AG08395 (cell line): ENCODE measurements around the gene MRPL41.
"Not testable (repeated sequence)": the region's sequence is repeated elsewhere in the genome, so short reads cannot be mapped to it uniquely, and the experiment has no call there.

Source experiments
- DNase-seq: peaks from one replicate; pipeline ENCODE4 v3.0.0; 2012; ENCODE audit warnings: mixed read lengths, low spot score

The MRPL41 gene

DNA sequence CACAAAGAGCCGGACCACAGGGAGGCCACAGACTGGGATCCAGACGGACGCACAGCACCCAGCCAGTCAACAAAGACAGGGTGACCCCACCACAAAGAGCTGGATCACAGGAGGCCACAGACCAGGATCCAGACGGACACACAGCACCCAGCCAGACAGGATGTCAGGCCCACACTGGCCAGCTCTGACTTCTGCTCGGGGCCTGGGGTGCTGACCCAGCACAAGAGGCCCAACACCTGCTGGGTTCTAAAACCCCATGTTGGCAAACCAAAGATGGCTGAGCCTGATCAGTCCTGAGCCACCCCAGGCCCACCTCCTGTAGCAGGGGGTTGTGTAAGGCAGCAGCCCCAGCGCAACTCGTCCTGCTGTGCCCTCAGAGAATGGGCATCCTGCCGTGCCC is 32.3 kb downstream of the MRPL41 start:
- no peak for DNase-seq

DNA sequence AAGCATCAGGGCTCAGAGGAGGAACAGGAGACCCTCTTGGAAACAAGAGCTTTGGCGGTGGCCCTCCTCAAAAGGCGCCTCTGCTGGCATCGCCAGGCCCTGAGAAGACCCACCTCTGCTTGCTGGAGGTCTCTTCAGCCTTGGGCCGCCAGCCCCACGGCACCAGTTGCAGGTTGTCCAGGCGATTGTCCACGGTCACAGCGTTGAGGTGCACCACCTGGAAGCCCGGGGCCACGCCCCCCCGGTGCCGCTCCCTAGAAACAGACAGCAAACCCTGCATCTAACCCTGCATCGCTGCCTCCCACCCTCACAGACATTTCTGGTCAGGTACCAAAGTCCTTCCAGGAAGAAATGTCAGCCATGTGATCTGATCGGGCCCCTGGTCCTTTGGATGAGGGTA is 35.2 kb downstream of the MRPL41 start:
- DNase-seq: no peak

DNA sequence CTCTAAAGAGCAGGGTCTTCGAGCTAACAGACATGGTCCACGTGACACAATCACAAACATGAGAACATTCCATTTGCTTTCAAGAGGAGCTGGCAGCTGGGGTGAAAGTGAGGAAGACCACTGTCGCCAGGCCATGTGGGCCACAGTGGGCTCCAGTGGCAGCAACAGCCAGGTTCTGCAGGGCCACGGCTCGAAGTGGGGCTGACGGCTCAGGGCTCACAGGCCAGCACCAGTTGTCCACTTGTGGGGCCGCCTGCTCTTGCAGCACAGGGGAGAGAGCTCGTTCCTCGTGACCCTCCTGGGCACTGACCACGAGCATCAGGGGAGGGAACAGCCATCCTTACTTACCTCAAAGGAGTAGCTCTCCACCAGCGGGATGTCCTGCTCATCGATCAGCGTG is 36.6 kb downstream of the MRPL41 start:
- DNase-seq: no peak

DNA sequence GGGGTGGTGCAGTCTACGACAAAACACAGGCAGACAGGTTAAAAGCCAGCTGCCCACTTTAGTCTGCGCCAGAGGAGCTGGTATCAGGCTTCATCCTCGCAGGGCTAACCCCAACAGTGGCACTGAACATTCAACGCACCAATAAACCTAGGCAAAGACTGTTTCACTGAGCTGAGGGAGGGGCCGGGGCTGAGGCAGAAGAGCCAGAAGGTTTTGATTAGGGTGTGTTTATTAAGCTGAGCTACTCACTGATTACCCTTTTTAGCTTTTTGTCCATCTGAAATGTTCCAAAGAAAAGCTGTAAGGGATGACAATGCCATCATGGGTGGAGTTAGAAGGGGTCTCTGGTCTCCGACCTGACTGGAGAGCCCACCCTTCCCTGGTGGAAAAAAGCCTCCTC is 37.2 kb downstream of the MRPL41 start:
- DNase-seq: no peak

DNA sequence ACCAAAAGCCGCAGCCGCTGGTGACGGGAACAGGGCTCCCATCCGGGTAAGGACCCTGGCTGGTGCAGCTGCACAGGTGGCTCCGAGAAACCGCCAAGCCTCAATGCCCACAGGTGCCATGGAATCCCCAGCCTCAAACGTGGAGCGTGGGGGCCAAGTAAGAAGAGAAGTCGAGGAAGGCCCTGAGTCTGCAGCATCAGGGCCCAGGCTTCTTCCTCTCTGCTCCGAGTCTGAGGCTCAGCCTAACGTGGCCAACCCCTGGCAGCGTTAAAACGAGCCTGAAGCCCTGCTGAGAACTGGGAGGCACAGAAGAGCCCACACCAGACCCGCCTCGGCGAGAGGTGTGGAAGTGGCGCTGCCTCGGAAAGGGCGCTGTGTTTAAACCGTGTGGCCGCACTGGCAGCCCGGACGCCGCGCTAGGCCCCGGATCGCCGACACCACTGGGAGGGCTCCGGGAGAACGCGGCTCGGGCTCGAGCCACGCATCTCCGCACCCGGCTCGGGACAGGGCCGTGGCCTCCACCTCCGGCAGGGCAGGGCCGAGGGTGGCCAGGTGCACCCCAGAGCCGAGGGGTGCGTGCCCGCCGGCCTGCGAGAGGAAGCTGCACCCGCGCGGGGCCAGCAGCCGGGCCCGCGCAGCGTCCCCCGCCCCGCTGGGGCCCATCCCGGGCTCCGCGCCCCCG is 37.9 kb downstream of the MRPL41 start:
- DNase-seq: peak; percentile 34

DNA sequence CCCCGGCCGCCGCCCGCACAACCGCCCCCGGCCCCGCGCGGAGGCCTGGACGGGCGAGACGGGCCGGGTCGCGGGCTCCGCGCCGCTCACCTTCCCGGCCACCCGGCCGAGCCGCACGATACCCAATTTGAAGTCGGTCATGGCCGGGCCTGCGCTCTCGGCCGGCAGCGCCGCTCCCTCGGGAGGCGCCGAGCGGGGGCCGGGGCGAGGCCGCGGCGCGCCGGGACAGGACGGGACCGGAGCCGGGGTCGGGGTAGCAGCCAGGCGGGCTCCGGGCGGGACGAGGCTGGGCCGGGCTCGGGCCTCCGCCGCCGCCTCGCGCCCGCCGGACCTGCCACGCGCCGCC is 38.4 kb downstream of the MRPL41 start:
- no peak for DNase-seq

DNA sequence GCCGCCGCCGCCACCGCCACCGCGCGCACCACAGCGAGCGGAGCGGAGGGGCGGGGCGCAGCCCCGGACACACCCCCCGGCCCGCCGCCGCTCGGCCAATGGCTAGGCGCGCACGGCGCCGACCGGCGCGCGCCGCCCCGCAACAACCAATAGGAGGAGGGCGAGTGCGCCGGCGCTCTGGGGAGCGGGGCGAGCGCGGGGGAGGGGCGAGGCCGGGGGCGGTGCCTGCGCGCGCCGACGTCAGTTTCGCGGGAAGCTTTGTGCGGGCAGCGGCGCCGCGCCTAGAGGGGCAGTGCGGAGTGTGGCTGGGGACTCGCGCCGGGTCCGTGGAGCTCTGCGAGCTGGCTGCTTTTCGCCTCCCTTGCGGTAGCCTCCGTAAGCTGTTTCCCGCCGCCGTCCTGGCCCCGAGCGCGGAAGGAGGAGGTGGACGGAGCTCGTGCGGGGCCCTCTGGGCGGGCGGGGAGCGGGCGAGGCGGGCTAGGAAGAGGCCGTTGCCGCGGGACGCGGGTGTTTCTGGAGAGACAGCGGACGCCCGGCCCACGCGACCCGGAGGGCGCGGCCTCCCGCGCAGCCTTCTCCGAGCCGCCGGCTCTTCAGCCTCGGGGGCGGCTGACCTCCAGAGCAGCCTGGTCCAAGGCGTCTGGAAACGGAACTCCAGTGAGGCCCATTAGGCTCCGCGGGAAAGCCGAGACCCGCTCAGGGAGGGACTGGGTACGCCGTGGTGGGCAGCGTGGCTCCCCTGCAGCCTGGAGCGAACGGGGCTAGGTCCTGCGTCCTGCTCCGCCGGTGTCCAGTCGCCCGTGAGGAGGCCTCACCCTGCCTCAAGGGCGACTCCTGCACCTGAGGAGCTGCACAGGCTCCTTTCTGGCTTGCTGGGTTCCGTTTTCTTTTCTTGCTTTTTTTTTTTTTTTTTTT is 39.0 kb downstream of the MRPL41 start, which contains the start of gene ZMYND19:
TSS of gene ZMYND19 (minus strand) at position 44 of the 915 bp plus-strand sequence. CDS start 249 bp downstream, outside the sequence.
- peak; percentile 100 for DNase-seq

DNA sequence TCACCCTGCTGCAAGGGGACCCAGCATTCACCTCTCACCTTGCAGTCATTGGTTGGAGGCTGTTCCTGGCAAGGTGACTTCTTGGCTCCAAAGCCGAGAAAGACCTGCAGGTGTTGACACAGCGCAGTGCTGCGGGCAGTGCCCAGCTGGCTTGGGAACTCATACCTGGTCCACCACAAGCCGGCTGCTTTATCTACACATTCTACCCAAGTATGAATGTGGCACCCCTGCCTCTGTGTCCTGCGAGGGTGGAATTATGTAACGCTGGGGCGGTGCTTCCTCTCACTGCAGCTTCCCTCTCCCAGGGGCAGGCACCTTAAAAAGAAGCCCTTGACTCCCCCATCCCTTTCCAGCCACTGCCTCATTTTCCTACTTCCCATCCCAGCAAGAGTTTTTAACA is 41.1 kb downstream of the MRPL41 start:
- DNase-seq: no peak

DNA sequence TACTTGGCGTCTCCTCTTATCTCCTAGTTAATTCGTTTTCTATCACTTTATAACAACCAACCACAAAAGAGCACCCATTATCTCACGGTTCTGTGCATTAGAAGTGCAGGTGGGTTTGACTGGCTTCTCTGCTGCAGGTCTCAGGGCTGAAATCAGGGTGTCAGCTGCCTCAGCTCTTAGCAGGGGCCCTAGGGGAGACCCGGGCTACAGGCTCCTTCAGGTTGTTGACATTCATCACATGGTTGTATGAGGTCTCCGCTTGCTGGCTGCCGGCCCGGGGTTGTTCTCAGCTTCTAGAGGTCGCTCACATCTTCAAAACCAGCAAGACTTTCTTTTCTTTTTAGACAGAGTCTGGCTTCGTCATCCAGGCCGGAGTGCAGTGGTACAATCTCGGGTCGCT is 41.5 kb downstream of the MRPL41 start:
- no peak for DNase-seq

DNA sequence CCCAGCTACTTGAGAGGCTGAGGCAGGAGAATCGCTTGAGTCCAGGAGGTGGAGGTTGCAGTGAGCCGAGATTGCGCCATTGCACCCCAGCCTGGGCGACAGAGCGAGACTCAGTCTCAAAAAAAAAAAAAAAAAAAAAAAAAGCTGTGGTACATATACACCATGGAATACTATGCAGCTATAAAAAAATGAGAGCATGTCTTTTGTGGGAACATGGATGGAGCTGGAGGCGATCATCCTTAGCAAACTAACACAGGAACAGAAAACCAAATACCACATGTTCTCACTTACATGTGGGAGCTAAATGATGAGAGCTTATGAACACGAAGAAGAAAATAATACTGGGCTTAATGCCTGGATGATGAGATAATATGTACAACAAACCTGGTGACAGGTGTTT is 44.9 kb downstream of the MRPL41 start:
- not testable (repeated sequence) for DNase-seq

DNA sequence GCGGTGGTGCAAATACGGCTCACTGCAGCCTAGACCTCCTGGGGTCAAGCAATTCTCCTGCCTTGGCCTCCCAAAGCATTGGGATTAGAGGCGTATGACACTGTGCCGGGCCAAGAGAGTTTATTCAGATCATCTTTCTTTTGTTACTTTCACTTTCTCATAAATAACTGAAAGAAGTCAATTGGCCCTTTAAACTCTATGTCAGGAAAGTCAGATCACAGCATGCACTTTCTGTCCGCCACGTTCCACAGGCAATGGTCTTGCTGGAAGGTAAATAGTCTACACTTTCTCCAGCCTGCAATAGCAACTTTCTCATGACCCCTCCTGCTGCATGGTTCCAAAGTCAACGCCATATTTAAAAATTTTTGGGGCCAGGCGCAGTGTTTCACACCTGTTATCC is 47.3 kb downstream of the MRPL41 start:
- DNase-seq: no peak
